Activated CD4-positive, alpha-beta T cell treated with anti-CD3 and anti-CD28 coated beads for 36 hours (primary cell): Measurements from ENCODE around the gene RRN3. TPM values are rescaled to one million over a fixed set of nuclear protein-coding genes. Genes with fewer than 3 reads are reported as not detected.
"Not testable (repeated sequence)": the region's sequence is repeated elsewhere in the genome, so short reads cannot be mapped to it uniquely, and the experiment has no call there.

Experiments used
- ATAC-seq: fragments of 200-7000 bp; cut with Tn5 transposase; one replicate; pipeline ENCODE4 v1.10.0; 2021; ENCODE audit warnings: mild to moderate bottlenecking, moderate library complexity
- CTCF ChIA-PET: fragments of 350-600 bp; sonication (Branson Sonifier 250); formaldehyde crosslinking; loops from one replicate; lab custom pipeline; 2021; ENCODE audit warnings: antibody characterized with exemption; lab: Charles Lee
- POLR2A ChIA-PET: fragments of 350-600 bp; sonication (Branson Sonifier 250); formaldehyde crosslinking; loops from one replicate; lab custom pipeline; 2021; ENCODE audit warnings: antibody characterized with exemption, inconsistent platforms; lab: Charles Lee
- DNase-seq: peaks from one replicate; pipeline ENCODE4 v3.0.0-alpha.2; 2020
- H3K27ac Mint-ChIP-seq: one replicate; pipeline ENCODE4 v1.8.0; 2021; ENCODE audit warnings: mixed read lengths
- H3K27me3 Mint-ChIP-seq: one replicate; pipeline ENCODE4 v1.8.0; 2021; ENCODE audit warnings: mixed read lengths
- H3K36me3 Mint-ChIP-seq: one replicate; pipeline ENCODE4 v1.8.0; 2021; ENCODE audit warnings: low read depth, mixed read lengths
- H3K4me1 Mint-ChIP-seq: one replicate; pipeline ENCODE4 v1.8.0; 2021; ENCODE audit warnings: mixed read lengths
- H3K4me3 Mint-ChIP-seq: one replicate; pipeline ENCODE4 v1.8.0; 2021; ENCODE audit warnings: mild to moderate bottlenecking, moderate library complexity, mixed read lengths
- H3K9me3 Mint-ChIP-seq: one replicate; pipeline ENCODE4 v1.8.0; 2021; ENCODE audit warnings: low read depth, mixed read lengths
- intact Hi-C, 2 experiments: fragments of 100-400 bp; cut with DNase I in 1 of 2; cut with micrococcal nuclease in 1 of 2; formaldehyde crosslinking; loops; one replicate each; pipeline versions ENCODE4 v1.14.2 to v1.15.1; 2022 to 2024; cut with DNase I, micrococcal nuclease
- total RNA-seq, 2 experiments: library from RNA; stranded (reverse); gene quantifications; one replicate each; pipeline ENCODE4 v1.2.3, GENCODE V29; 2021

The RRN3 gene
- total RNA-seq, 2 experiments from 2014 or later = 27.0 to 36.1 TPM

GRCh38 chr16:15082788-15083187, 11.3 kb downstream of the RRN3 start:
- H3K27me3 Mint-ChIP-seq, POLR2A ChIA-PET, DNase-seq, H3K4me3 Mint-ChIP-seq, H3K9me3 Mint-ChIP-seq, CTCF ChIA-PET, H3K4me1 Mint-ChIP-seq, H3K27ac Mint-ChIP-seq, intact Hi-C loops: not testable (repeated sequence)
- peak; percentile 19 for ATAC-seq
- peaks cover 53% of the 10 kb centered on the region for H3K36me3 Mint-ChIP-seq

DNA sequence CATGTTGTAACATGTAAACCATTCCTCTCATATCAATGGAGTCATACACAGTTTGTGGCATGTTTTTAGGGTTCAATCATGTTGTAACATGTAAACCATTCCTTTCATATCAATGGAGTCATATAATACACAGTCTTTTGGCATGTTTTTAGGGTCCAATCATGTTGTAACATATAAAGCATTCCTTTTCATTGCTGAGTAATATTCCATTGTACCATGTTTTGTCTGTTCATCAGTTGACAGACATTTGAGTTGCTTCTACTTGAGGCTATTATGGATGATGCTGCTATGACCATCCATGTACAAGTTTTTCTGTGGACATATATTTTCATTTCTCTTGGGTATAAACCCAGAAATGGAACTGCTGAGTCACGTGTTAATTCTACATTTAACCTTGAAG, 13.2 kb downstream of the RRN3 start:
- ATAC-seq, CTCF ChIA-PET, H3K4me1 Mint-ChIP-seq, H3K4me3 Mint-ChIP-seq, POLR2A ChIA-PET, H3K27ac Mint-ChIP-seq, DNase-seq, intact Hi-C loops, H3K9me3 Mint-ChIP-seq, H3K27me3 Mint-ChIP-seq: not testable (repeated sequence)
- H3K36me3 Mint-ChIP-seq = peaks cover 60% of the 10 kb centered on the region

GRCh38 chr16:15076161-15076560, 17.9 kb downstream of the RRN3 start:
- CTCF ChIA-PET, H3K4me3 Mint-ChIP-seq, H3K4me1 Mint-ChIP-seq, H3K27me3 Mint-ChIP-seq, H3K9me3 Mint-ChIP-seq, DNase-seq: not testable (repeated sequence)
- peaks cover 60% of the 10 kb centered on the region for H3K36me3 Mint-ChIP-seq
- POLR2A ChIA-PET = interaction anchor here (0.6 kb wide), 1 partner anchor 31 kb away, joined by 4 read pairs; no protein-coding TSS in a partner anchor
- intact Hi-C loops = loop anchor here in 1 of 2 experiments (10.0 kb wide), 1 partner anchor 61 kb away; no protein-coding TSS in a partner anchor
- peak; percentile 78 for ATAC-seq
- H3K27ac Mint-ChIP-seq = peak overlapping the region; percentile 55

- ATAC-seq (no peak), DNase-seq (no peak)
- H3K9me3 Mint-ChIP-seq = no peaks in the 10 kb centered on the region
- CTCF ChIA-PET = interaction anchor here (0.5 to 4.5 kb wide), 3 partner anchors 14 to 423 kb away, joined by 3 to 39 read pairs (median 4); partner anchors contain the start of gene NTAN1
- POLR2A ChIA-PET = interaction anchor here (0.6 kb wide), 1 partner anchor 16 kb away, joined by 4 read pairs; no protein-coding TSS in a partner anchor
- intact Hi-C loops = loop anchor here in 1 of 2 experiments (5.0 to 10.0 kb wide), 2 partner anchors 58 to 96 kb away; partner anchors contain the start of gene PDXDC1
- peaks cover 5% of the 10 kb centered on the region for H3K4me1 Mint-ChIP-seq
- no peak overlapping the region for H3K4me3 Mint-ChIP-seq
- no peak overlapping the region for H3K27ac Mint-ChIP-seq
- H3K27me3 Mint-ChIP-seq = no peaks in the 10 kb centered on the region
- H3K36me3 Mint-ChIP-seq = peaks cover 48% of the 10 kb centered on the region
Measured at GRCh38 chr16:15073101-15073500, 21.0 kb downstream of the RRN3 start.

GRCh38 chr16:15071916-15072769, 21.9 kb downstream of the RRN3 start:
- H3K27me3 Mint-ChIP-seq, H3K4me3 Mint-ChIP-seq, H3K27ac Mint-ChIP-seq, H3K4me1 Mint-ChIP-seq, H3K9me3 Mint-ChIP-seq, DNase-seq: not testable (repeated sequence)
- ChIA-PET POLR2A (interaction anchor here (0.6 to 0.7 kb wide), 2 partner anchors 15 to 20 kb away, joined by 3 to 4 read pairs; no protein-coding TSS in a partner anchor), CTCF (interaction anchor here (0.6 to 4.5 kb wide), 4 partner anchors 13 to 765 kb away, joined by 3 to 39 read pairs (median 3); partner anchors contain the start of gene NTAN1)
- H3K36me3 Mint-ChIP-seq = peaks cover 41% of the 10 kb centered on the region
- ATAC-seq = peak; percentile 66
- intact Hi-C loops = loop anchor here in 1 of 2 experiments (5.0 to 10.0 kb wide), 2 partner anchors 57 to 95 kb away; partner anchors contain the start of gene PDXDC1

DNA sequence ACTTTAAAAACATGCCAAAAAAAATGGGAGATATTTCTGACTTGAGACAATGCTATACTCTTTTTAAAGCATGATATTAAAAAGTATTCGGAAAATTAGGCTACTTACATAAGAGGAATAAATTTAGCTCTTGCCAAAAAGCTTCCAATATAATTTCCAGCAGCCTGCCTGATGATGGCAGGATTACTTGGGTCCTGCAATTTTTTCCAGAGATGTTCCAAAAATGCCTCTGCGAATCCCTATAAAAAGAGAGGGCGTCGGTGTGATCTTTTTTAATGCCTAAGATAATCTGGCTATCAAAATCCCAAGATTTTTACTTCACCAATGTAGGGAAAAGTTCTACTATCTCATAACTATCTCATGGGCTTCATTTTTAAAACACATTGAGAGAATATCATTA, 23.1 kb downstream of the RRN3 start:
- ATAC-seq, H3K9me3 Mint-ChIP-seq, POLR2A ChIA-PET, H3K27me3 Mint-ChIP-seq, H3K27ac Mint-ChIP-seq, H3K4me1 Mint-ChIP-seq, DNase-seq, H3K4me3 Mint-ChIP-seq: not testable (repeated sequence)
- intact Hi-C loops = loop anchor here in 1 of 2 experiments (5.0 to 10.0 kb wide), 2 partner anchors 56 to 94 kb away; partner anchors contain the start of gene PDXDC1
- CTCF ChIA-PET = interaction anchor here (4.5 kb wide), 1 partner anchor 11 kb away, joined by 39 read pairs; the partner anchor contains the start of gene NTAN1
- H3K36me3 Mint-ChIP-seq = peaks cover 37% of the 10 kb centered on the region

DNA sequence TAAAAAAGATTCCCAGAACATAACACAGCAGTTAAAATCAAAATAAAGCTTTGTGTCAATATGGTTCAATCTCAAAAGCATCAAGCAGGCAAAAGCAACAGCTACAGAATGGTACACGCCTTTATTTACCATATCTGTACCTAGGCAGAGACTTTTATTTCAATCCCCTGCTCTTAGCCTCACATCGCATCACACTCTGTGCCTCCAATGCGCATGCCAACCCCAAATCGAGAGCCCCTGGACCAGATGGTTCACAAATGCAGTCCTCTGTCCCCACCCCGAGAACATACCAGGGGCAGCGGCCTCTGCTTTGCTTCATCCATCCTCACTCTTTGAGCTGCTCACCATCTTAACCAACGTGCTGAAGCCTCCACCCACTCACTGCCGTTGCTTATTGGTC, 27.4 kb downstream of the RRN3 start:
- CTCF ChIA-PET = not testable (repeated sequence)

GRCh38 chr16:15065961-15066360, 28.1 kb downstream of the RRN3 start:
- ATAC-seq, POLR2A ChIA-PET, DNase-seq, intact Hi-C loops, H3K27me3 Mint-ChIP-seq, H3K9me3 Mint-ChIP-seq, H3K27ac Mint-ChIP-seq, CTCF ChIA-PET, H3K4me1 Mint-ChIP-seq, H3K4me3 Mint-ChIP-seq: not testable (repeated sequence)
- H3K36me3 Mint-ChIP-seq = peaks cover 41% of the 10 kb centered on the region

More for the DNA sequence above, 27.4 kb downstream of the RRN3 start:
- H3K4me1 Mint-ChIP-seq, H3K27me3 Mint-ChIP-seq, POLR2A ChIA-PET, intact Hi-C loops, DNase-seq, H3K27ac Mint-ChIP-seq, ATAC-seq, H3K4me3 Mint-ChIP-seq, H3K9me3 Mint-ChIP-seq: not testable (repeated sequence)
- peaks cover 35% of the 10 kb centered on the region for H3K36me3 Mint-ChIP-seq

- CTCF ChIA-PET = interaction anchor here (7.9 kb wide), 1 partner anchor 10 kb away, joined by 39 read pairs; no protein-coding TSS in a partner anchor
- intact Hi-C loops, H3K4me1 Mint-ChIP-seq, DNase-seq, H3K9me3 Mint-ChIP-seq, POLR2A ChIA-PET, H3K4me3 Mint-ChIP-seq, H3K27me3 Mint-ChIP-seq: not testable (repeated sequence)
- ATAC-seq = peak; percentile 89
- peak overlapping the region; percentile 81 for H3K27ac Mint-ChIP-seq
- peaks cover 51% of the 10 kb centered on the region for H3K36me3 Mint-ChIP-seq
Measured at GRCh38 chr16:15062085-15062810, 31.8 kb downstream of the RRN3 start.

DNA sequence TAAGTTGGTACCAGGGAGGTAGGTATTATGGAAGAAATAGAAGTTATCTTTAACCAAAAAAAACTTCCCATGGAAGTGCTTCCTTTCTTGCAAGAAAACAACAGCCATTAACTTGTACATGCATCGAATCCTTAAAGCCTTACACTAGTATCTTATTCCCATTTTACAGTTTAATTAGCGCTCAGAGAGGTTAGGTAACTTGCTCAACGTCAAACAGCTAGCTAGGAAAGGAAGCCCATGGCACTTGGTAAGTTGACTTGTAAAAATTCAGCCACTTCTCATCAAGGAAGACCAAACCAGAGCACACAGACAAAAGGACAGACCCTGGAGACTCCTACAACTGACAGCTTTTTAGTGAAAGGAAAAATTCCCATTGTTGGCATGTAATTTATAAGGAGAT, 34.7 kb downstream of the RRN3 start:
- Mint-ChIP-seq H3K4me1 (peaks cover 18% of the 10 kb centered on the region), H3K27me3 (no peaks in the 10 kb centered on the region), H3K9me3 (no peaks in the 10 kb centered on the region), H3K4me3 (no peak overlapping the region), H3K36me3 (peaks cover 39% of the 10 kb centered on the region), H3K27ac (no peak overlapping the region)
- ChIA-PET CTCF (interaction anchor here (7.9 kb wide), 1 partner anchor 13 kb away, joined by 39 read pairs; no protein-coding TSS in a partner anchor), POLR2A (no interaction called here)
- intact Hi-C loops = loop anchor here in 1 of 2 experiments (10.0 kb wide), 3 partner anchors 95 to 585 kb away; partner anchors contain the start of genes BFAR, MARF1 and PARN
- no peak for DNase-seq
- ATAC-seq = no peak
